Endometrial microvascular endothelial cells (primary cell): Measurements from ENCODE around the gene NUP43. TPM values are rescaled to one million over a fixed set of nuclear protein-coding genes. Genes with fewer than 3 reads are reported as not detected.
"Not testable (repeated sequence)": the region's sequence is repeated elsewhere in the genome, so short reads cannot be mapped to it uniquely, and the experiment has no call there.

Experiments
- in situ Hi-C: cut with HindIII; loops from 2 replicates; pipeline ENCODE4 v1.10.0; 2017; ENCODE audit warnings: low sequenced_read_pairs, low pct_unique_long_range_greater_than_20kb; ENCODE audit errors: inconsistent ontology term
- total RNA-seq: library from RNA; depleted of rRNA; stranded (reverse); fragments of >200 nt; gene quantifications from one replicate; pipeline ENCODE4 v1.2.3, GENCODE V29; 2015; ENCODE audit errors: inconsistent ontology term

Gene NUP43
- total RNA-seq, 1 donor from 2014 or later: 52.0 TPM

GRCh38 chr6:149750136-149750609 lies 3.8 kb upstream of the NUP43 start:
- in situ Hi-C loops: no loop called here

GRCh38 chr6:149749594-149750135 lies 3.3 kb upstream of the NUP43 start, which contains the start of gene PCMT1:
Gene PCMT1, plus strand, starts transcription at chr6:149749741. Its CDS starts 161 bp downstream, at chr6:149749902.
- in situ Hi-C loops: no loop called here

GRCh38 chr6:149749082-149749593 lies 2.8 kb upstream of the NUP43 start:
- in situ Hi-C loops: not testable (repeated sequence)

GRCh38 chr6:149745252-149745651 lies 1.1 kb downstream of the NUP43 start:
- in situ Hi-C loops: not testable (repeated sequence)

- in situ Hi-C loops: no loop called here
Measured at GRCh38 chr6:149734915-149735314, 11.4 kb downstream of the NUP43 start.

- in situ Hi-C loops: no loop called here
Measured at GRCh38 chr6:149733089-149733720, 13.1 kb downstream of the NUP43 start.

- in situ Hi-C loops: no loop called here
Measured at GRCh38 chr6:149729824-149730223, 16.5 kb downstream of the NUP43 start.

- in situ Hi-C loops: no loop called here
Measured at GRCh38 chr6:149728499-149729234, 17.7 kb downstream of the NUP43 start.

GRCh38 chr6:149727793-149728498 lies 18.4 kb downstream of the NUP43 start:
- in situ Hi-C loops: no loop called here

GRCh38 chr6:149725785-149726184 lies 20.5 kb downstream of the NUP43 start:
- in situ Hi-C loops: no loop called here

GRCh38 chr6:149723771-149724417 lies 22.4 kb downstream of the NUP43 start:
- in situ Hi-C loops: no loop called here

- in situ Hi-C loops: no loop called here
Measured at GRCh38 chr6:149723262-149723661, 23.1 kb downstream of the NUP43 start.

GRCh38 chr6:149719531-149719930 lies 26.8 kb downstream of the NUP43 start:
- in situ Hi-C loops: no loop called here

- in situ Hi-C loops: no loop called here
Measured at GRCh38 chr6:149717588-149718458, 28.5 kb downstream of the NUP43 start, which contains the start of gene LATS1. Gene LATS1, minus strand, starts transcription at chr6:149718101. Its CDS starts 15,975 bp downstream, at chr6:149702126.

- in situ Hi-C loops: no loop called here
Measured at GRCh38 chr6:149717255-149717587, 29.1 kb downstream of the NUP43 start.

GRCh38 chr6:149716181-149716963 lies 30.0 kb downstream of the NUP43 start:
- in situ Hi-C loops: no loop called here

GRCh38 chr6:149714442-149714841 lies 31.9 kb downstream of the NUP43 start:
- in situ Hi-C loops: no loop called here
